Loucy (cell line): ENCODE data around the gene LIPT1.

Experiments
- H2AFZ ChIP-seq: fragments of 200-600 bp; sonication (generic); 2 replicates; pipeline ENCODE4 v1.6.0; 2016; ENCODE audit warnings: antibody characterized with exemption, mild to moderate bottlenecking, low read length, moderate library complexity
- H3F3A ChIP-seq: fragments of 200-600 bp; 2 replicates; pipeline ENCODE4 v1.6.0; 2016; ENCODE audit warnings: antibody characterized with exemption, low read depth, mild to moderate bottlenecking
- H3K27me3 ChIP-seq: fragments of 200-600 bp; sonication (generic); 2 replicates; pipeline ENCODE4 v1.6.1; 2014; ENCODE audit warnings: low read length, mild to moderate bottlenecking; ENCODE audit not compliant: insufficient read depth, poor library complexity, severe bottlenecking
- H3K36me3 ChIP-seq: fragments of 200-600 bp; sonication (generic); 2 replicates; pipeline ENCODE4 v1.6.1; 2016; ENCODE audit warnings: low read length; ENCODE audit not compliant: insufficient read depth
- H3K4me1 ChIP-seq: fragments of 200-600 bp; sonication (generic); 2 replicates; pipeline ENCODE4 v1.5.1; 2014; ENCODE audit warnings: low read length, mild to moderate bottlenecking; ENCODE audit not compliant: insufficient read depth, poor library complexity, severe bottlenecking
- H3K4me2 ChIP-seq: fragments of 200-600 bp; sonication (generic); 2 replicates; pipeline ENCODE4 v1.6.0; 2014; ENCODE audit warnings: antibody characterized with exemption, low read length, low read depth, mild to moderate bottlenecking; ENCODE audit not compliant: poor library complexity, severe bottlenecking
- H3K4me3 ChIP-seq: fragments of 200-600 bp; sonication (generic); 2 replicates; pipeline ENCODE4 v1.5.1; 2014; ENCODE audit warnings: low read length, mild to moderate bottlenecking, mixed read lengths; ENCODE audit not compliant: poor library complexity, severe bottlenecking
- H3K79me2 ChIP-seq: fragments of 200-600 bp; sonication (generic); 2 replicates; pipeline ENCODE4 v1.6.1; 2014; ENCODE audit warnings: low read length; ENCODE audit not compliant: insufficient read depth
- H3K9ac ChIP-seq: fragments of 200-600 bp; sonication (generic); 2 replicates; pipeline ENCODE4 v1.6.0; 2014; ENCODE audit warnings: mild to moderate bottlenecking, low read depth, low read length, moderate library complexity; ENCODE audit not compliant: poor library complexity, severe bottlenecking
- H3K9me2 ChIP-seq: fragments of 200-600 bp; sonication (generic); replicated peaks from 2 replicates; pipeline ENCODE4 v1.6.1; 2016; ENCODE audit warnings: low read depth, low read length, mixed read lengths
- H3K9me3 ChIP-seq: fragments of 200-600 bp; sonication (generic); 2 replicates; pipeline ENCODE4 v1.6.1; 2014; ENCODE audit warnings: mild to moderate bottlenecking, antibody characterized with exemption, low read length, low read depth; ENCODE audit not compliant: insufficient read depth
- H4K20me1 ChIP-seq: fragments of 200-600 bp; sonication (generic); 2 replicates; pipeline ENCODE4 v1.6.0; 2014; ENCODE audit warnings: antibody characterized with exemption, low read length, mild to moderate bottlenecking; ENCODE audit not compliant: insufficient read depth, poor library complexity, severe bottlenecking
- CTCF ChIP-seq: fragments of 200-600 bp; sonication (generic); conservative IDR thresholded peaks from 2 replicates; pipeline ENCODE4 v1.5.1; 2014; ENCODE audit warnings: mild to moderate bottlenecking, antibody characterized with exemption, low read length
- EZH2phosphoT487 ChIP-seq: fragments of 200-600 bp; IDR thresholded peaks from 2 replicates; pipeline ENCODE4 v1.6.1; 2018; ENCODE audit warnings: antibody characterized with exemption, mild to moderate bottlenecking, moderate library complexity, borderline replicate concordance

LIPT1 gene

DNA sequence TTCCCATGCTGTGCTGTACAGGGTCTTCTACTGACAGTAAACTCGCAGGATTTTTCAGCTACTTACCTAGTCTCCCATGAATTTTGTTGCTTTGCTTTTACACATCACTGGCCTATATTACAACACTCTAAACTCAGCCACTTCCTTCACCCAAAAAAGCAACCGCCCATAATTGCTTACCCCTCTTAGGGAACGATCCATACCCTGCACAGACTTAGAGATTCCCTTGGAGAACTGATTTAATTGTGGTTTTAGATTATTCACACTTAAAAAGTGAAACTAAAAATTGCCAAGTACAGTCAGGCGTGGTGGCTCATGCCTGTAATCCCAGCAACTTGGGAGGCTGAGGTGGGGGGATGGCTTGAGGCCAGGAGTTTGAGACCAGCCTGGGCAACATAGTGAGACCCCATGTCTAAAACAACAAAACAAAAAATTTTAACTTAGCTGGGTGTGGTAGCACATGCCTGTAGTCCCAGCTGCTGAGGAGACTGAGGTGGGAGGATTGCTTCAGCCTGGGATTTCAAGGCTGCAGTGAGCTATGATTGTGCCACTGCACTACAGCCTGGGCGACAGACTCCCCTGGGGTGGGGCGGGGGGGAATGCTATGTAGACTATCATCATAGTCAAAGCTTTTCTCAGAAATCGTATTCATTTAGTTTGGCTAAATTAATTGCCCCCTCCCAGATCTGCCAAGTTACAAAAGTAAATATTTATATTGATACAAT lies 45.5 kb downstream of the LIPT1 start:
- H3F3A ChIP-seq, result no peaks in the 10 kb centered on the region
- H3K9me2 ChIP-seq, result no peaks in the 10 kb centered on the region
- H2AFZ ChIP-seq, result no peak overlapping the region
- no peaks in the 10 kb centered on the region for H3K79me2 ChIP-seq
- TF ChIP-seq EZH2phosphoT487 (no peak), CTCF (no peak)
- H3K9ac ChIP-seq, result no peak overlapping the region
- H3K4me2 ChIP-seq, result no peak overlapping the region
- H3K9me3 ChIP-seq, result no peaks in the 10 kb centered on the region
- H3K4me1 ChIP-seq, result no peaks in the 10 kb centered on the region
- no peaks in the 10 kb centered on the region for H3K27me3 ChIP-seq
- H3K36me3 ChIP-seq, result peaks cover 23% of the 10 kb centered on the region; the same call in 1 of the 2 replicates
- no peak overlapping the region for H3K4me3 ChIP-seq
- no peaks in the 10 kb centered on the region for H4K20me1 ChIP-seq

DNA sequence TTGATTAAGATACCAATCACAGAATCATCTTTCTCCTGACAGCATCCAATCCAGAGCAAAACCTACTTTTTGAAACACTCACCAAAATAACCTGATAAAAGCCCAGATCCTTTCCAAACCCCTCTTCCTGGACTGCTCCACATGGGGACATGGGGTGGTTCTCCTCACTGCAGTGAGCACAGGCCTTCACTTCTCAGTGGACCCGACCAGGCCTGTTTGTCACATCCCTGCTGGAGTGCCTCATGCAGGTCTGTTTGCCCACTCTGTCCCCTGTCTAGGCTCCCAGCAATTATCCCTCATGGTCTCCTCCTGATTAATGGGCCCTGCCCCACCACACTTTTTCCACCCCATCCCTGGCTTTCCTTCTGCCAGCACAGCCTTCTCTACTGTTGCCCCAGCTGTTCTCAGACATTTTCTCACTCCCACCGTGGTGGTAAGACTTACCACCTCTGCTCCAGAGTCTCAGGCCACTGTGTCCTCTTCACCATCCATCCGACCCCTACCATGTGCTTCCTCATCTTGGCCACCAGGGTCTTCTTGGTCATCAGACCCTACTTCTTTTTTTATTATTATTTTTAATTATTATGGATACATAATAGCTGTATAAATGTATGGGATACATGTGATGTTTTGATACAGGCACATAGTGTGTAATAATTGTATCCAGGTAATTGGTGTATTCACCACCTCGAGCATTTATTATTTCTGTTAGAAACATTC lies 47.4 kb downstream of the LIPT1 start:
- H3K4me1 ChIP-seq, result no peaks in the 10 kb centered on the region
- H4K20me1 ChIP-seq, result no peaks in the 10 kb centered on the region
- no peak overlapping the region for H3K9ac ChIP-seq
- H3K27me3 ChIP-seq, result no peaks in the 10 kb centered on the region
- no peaks in the 10 kb centered on the region for H3K9me3 ChIP-seq
- H3K4me3 ChIP-seq, result no peak overlapping the region
- H2AFZ ChIP-seq, result no peak overlapping the region
- H3K9me2 ChIP-seq, result no peaks in the 10 kb centered on the region
- H3K79me2 ChIP-seq, result no peaks in the 10 kb centered on the region
- no peak for TF ChIP-seq EZH2phosphoT487
- TF ChIP-seq CTCF, result no peak; the same call in 1 of the 2 replicates
- no peak overlapping the region for H3K4me2 ChIP-seq
- no peaks in the 10 kb centered on the region for H3F3A ChIP-seq
- peaks cover 5% of the 10 kb centered on the region; the same call in 1 of the 2 replicates for H3K36me3 ChIP-seq

- H3F3A ChIP-seq, result no peaks in the 10 kb centered on the region
- no peaks in the 10 kb centered on the region for H3K4me1 ChIP-seq
- H3K9me3 ChIP-seq, result no peaks in the 10 kb centered on the region
- no peaks in the 10 kb centered on the region for H3K27me3 ChIP-seq
- TF ChIP-seq EZH2phosphoT487, result no peak
- H4K20me1 ChIP-seq, result no peaks in the 10 kb centered on the region
- H3K9ac ChIP-seq, result no peak overlapping the region
- no peaks in the 10 kb centered on the region for H3K79me2 ChIP-seq
- no peaks in the 10 kb centered on the region for H3K9me2 ChIP-seq
- no peaks in the 10 kb centered on the region for H3K36me3 ChIP-seq
- no peak overlapping the region for H3K4me3 ChIP-seq
- no peak overlapping the region for H3K4me2 ChIP-seq
- H2AFZ ChIP-seq, result no peak overlapping the region
Measured at GRCh38 chr2:99205491-99205890, 50.7 kb downstream of the LIPT1 start.
